Activated B cell treated with CpG ODN at 0.5 μM for 24 hours (primary cell): Measurements from ENCODE around the gene RHOT1. TPM values are rescaled to one million over a fixed set of nuclear protein-coding genes. Genes with fewer than 3 reads are reported as not detected.
"Not testable (repeated sequence)": the region's sequence is repeated elsewhere in the genome, so short reads cannot be mapped to it uniquely, and the experiment has no call there.

Source experiments
- ATAC-seq: fragments of 200-7000 bp; cut with Tn5 transposase; one replicate; pipeline ENCODE4 v1.10.0; 2021; ENCODE audit warnings: low read depth, mild to moderate bottlenecking, moderate library complexity
- CTCF ChIA-PET: fragments of 350-600 bp; sonication (Branson Sonifier 250); formaldehyde crosslinking; loops from one replicate; lab custom pipeline; 2021; ENCODE audit warnings: antibody characterized with exemption; lab: Charles Lee
- POLR2A ChIA-PET: fragments of 350-600 bp; sonication (Branson Sonifier 250); formaldehyde crosslinking; loops from one replicate; lab custom pipeline; 2021; ENCODE audit warnings: antibody characterized with exemption; lab: Charles Lee
- DNase-seq: peaks from one replicate; pipeline ENCODE4 v3.0.0; 2022
- H3K27ac Mint-ChIP-seq: one replicate; pipeline ENCODE4 v1.8.0; 2020; ENCODE audit warnings: mixed read lengths
- H3K27me3 Mint-ChIP-seq: one replicate; pipeline ENCODE4 v1.8.0; 2021; ENCODE audit warnings: mixed read lengths
- H3K36me3 Mint-ChIP-seq: one replicate; pipeline ENCODE4 v1.8.0; 2021; ENCODE audit warnings: low read depth, mixed read lengths
- H3K4me1 Mint-ChIP-seq: one replicate; pipeline ENCODE4 v1.8.0; 2021; ENCODE audit warnings: mixed read lengths
- H3K4me3 Mint-ChIP-seq: one replicate; pipeline ENCODE4 v1.8.0; 2020; ENCODE audit warnings: mild to moderate bottlenecking, mixed read lengths
- H3K9me3 Mint-ChIP-seq: one replicate; pipeline ENCODE4 v1.8.0; 2020; ENCODE audit warnings: mixed read lengths
- intact Hi-C: fragments of 100-400 bp; cut with micrococcal nuclease; formaldehyde crosslinking; loops from one replicate; pipeline ENCODE4 v1.15.1; 2024
- total RNA-seq: library from RNA; stranded (reverse); gene quantifications from 2 replicates; pipeline ENCODE4 v1.2.3, GENCODE V29; 2022
- TF ChIP-seq, protein P1 (sequence below): fragments of 200-600 bp; IDR thresholded peaks from one replicate; pipeline ENCODE4 v1.8.0; 2022; ENCODE audit warnings: antibody characterized with exemption, mild to moderate bottlenecking

RHOT1 gene
- 14.8 and 16.2 TPM in 2 replicates for total RNA-seq

DNA sequence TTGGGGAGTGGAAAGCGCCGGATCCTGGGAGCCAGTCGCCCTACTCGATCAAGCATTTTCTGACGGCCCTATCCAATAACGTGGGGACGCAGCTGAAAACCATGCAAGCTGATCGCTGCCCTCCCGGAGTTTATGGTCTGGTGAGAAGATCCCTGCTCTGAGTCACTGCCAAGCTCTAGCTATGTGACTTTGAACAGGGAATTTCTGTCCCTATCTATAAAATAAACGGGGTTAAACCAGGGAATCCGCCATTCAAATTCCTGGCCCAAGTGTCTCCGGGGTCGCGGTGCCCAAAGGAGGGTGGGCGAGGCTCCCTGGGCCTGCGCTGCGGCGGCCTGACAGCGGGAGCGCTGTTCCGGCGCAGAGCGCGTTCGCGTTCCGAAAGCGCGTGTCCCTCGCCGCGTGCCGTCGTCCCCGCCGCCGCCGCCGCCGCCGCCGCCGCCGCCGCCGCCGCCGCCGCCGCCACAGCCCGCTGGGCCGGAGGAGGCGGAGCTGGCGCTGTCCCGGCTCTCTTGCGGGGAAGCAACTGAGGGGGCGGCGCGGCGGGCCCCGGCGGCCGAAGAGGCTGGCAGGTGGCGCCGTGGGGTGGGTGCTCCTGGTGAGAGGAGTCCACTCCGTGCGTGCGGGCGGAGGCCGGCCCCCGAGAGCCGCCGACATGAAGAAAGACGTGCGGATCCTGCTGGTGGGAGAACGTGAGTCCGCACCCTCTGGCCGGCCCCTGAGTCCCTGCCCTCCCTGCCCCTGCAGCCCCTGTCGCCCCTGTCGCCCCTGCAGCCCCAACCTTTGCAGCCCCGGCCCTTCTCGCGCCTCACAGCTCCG, at the start of gene RHOT1:
RHOT1 (plus strand) TSS at position 465 of the 819 bp plus-strand sequence; CDS start at position 656, 191 bp downstream.
- CTCF ChIA-PET, result interaction anchor here (1.3 to 2.1 kb wide), 4 partner anchors 9 to 177 kb away, joined by 3 to 7 read pairs (median 3); no protein-coding TSS in a partner anchor
- H3K4me1 Mint-ChIP-seq, result peaks cover 23% of the 10 kb centered on the region
- DNase-seq, result peak; percentile 79
- ATAC-seq, result peak; percentile 82
- no peaks in the 10 kb centered on the region for H3K27me3 Mint-ChIP-seq
- TF ChIP-seq, protein P1, sequence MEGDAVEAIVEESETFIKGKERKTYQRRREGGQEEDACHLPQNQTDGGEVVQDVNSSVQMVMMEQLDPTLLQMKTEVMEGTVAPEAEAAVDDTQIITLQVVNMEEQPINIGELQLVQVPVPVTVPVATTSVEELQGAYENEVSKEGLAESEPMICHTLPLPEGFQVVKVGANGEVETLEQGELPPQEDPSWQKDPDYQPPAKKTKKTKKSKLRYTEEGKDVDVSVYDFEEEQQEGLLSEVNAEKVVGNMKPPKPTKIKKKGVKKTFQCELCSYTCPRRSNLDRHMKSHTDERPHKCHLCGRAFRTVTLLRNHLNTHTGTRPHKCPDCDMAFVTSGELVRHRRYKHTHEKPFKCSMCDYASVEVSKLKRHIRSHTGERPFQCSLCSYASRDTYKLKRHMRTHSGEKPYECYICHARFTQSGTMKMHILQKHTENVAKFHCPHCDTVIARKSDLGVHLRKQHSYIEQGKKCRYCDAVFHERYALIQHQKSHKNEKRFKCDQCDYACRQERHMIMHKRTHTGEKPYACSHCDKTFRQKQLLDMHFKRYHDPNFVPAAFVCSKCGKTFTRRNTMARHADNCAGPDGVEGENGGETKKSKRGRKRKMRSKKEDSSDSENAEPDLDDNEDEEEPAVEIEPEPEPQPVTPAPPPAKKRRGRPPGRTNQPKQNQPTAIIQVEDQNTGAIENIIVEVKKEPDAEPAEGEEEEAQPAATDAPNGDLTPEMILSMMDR, result no peak
- intact Hi-C loops, result loop anchor here (1.0 to 5.0 kb wide), 3 partner anchors 15 to 1235 kb away; partner anchors contain the start of gene TEFM
- peaks cover 5% of the 10 kb centered on the region for H3K36me3 Mint-ChIP-seq
- H3K27ac Mint-ChIP-seq, result peak within 1 kb of the TSS; percentile 85
- POLR2A ChIA-PET, result interaction anchor here (0.6 to 2.0 kb wide), 3 partner anchors 15 to 208 kb away, joined by 3 to 5 read pairs (median 4); no protein-coding TSS in a partner anchor
- H3K9me3 Mint-ChIP-seq, result no peaks in the 10 kb centered on the region
- H3K4me3 Mint-ChIP-seq, result peak within 1 kb of the TSS; percentile 98

DNA sequence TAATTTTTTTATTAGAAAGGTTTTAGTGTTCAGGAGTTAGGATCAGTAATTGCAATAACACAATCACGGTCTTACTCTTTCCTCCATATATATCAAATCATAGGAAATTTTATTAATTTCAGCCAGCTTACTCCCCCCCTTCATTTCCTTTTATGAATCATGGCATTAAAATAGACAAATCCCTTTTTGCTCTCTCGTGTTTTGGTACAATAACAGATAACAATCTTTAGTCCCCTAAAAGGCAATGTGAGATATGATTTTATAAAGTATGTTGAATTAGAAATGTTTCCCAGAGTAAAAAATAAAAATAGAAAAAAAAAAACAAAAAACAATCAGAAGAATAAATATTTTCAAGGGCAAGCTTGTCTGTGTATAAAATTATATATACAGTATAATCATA, 42.6 kb upstream of the RHOT1 start:
- no peak for DNase-seq
- CTCF ChIA-PET, result interaction anchor here (1.6 kb wide), 1 partner anchor 40 kb away, joined by 5 read pairs; no protein-coding TSS in a partner anchor
- POLR2A ChIA-PET, result no interaction called here
- no peaks in the 10 kb centered on the region for H3K36me3 Mint-ChIP-seq
- TF ChIP-seq, protein P1, result no peak
- peaks cover 5% of the 10 kb centered on the region for H3K27me3 Mint-ChIP-seq
- H3K27ac Mint-ChIP-seq, result no peak overlapping the region
- H3K4me1 Mint-ChIP-seq, result no peaks in the 10 kb centered on the region
- H3K9me3 Mint-ChIP-seq, result no peaks in the 10 kb centered on the region
- no peak for ATAC-seq
- no peak overlapping the region for H3K4me3 Mint-ChIP-seq
- intact Hi-C loops, result no loop called here

DNA sequence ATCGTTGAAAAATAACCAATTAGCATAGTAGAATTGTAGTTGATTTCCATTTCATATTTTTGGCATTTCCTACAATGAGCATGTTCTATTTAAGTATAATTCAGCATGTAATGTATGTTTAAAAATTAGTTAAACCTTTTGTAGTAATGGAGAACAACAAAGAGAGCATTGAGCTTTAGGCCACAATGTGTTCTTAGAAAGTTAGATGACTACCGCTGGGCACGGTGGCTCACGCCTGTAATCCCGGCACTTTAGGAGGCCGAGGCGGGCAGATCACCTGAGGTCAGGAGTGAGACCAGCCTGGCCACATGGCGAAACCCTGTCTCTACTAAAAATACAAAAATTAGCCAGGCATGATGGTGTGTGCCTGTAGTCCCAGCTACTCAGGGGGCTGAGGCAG, 42.0 kb upstream of the RHOT1 start:
- H3K4me3 Mint-ChIP-seq, POLR2A ChIA-PET, H3K27ac Mint-ChIP-seq, ATAC-seq, H3K36me3 Mint-ChIP-seq, H3K27me3 Mint-ChIP-seq, H3K4me1 Mint-ChIP-seq, H3K9me3 Mint-ChIP-seq, intact Hi-C loops, DNase-seq: not testable (repeated sequence)
- CTCF ChIA-PET, result interaction anchor here (1.6 kb wide), 1 partner anchor 40 kb away, joined by 5 read pairs; no protein-coding TSS in a partner anchor

DNA sequence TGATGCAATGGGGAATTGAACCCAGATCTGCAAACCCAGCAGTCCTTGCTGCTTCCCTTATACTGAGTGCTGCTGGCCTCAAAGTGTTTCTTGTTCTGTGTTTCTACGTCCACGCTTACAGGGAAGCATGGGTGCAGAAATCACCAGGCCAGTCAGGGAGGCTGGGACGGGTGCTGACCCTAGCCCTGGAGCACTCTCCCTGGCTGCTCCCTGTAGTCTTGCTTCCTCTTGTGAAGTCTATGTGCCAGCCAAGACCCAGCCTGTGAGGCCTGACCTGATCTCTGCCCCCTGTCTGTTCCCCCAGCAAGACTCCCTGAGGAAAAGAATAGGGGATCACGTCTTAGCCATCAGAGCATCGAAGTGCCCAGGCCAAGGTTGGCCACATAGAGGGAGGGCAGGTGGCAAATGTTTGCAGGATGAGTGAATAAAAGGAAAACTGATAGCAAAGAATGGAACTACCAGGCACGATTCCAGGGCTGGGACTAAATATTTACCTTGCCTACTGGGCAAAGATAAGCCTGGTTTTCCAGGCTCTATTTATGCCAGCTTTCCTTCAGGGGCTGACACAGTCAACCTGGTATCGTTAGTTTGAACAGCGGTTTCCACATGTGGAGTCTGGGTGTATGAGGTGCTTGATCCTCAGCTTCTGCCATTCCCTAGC, 41.2 kb upstream of the RHOT1 start:
- Mint-ChIP-seq H3K27ac (no peak overlapping the region), H3K9me3 (no peaks in the 10 kb centered on the region), H3K4me1 (no peaks in the 10 kb centered on the region), H3K4me3 (no peak overlapping the region), H3K27me3 (peaks cover 7% of the 10 kb centered on the region), H3K36me3 (no peaks in the 10 kb centered on the region)
- DNase-seq (no peak), ATAC-seq (no peak)
- intact Hi-C loops, result no loop called here
- CTCF ChIA-PET, result interaction anchor here (1.6 kb wide), 1 partner anchor 39 kb away, joined by 5 read pairs; no protein-coding TSS in a partner anchor
- TF ChIP-seq, protein P1, result no peak
- POLR2A ChIA-PET, result no interaction called here

DNA sequence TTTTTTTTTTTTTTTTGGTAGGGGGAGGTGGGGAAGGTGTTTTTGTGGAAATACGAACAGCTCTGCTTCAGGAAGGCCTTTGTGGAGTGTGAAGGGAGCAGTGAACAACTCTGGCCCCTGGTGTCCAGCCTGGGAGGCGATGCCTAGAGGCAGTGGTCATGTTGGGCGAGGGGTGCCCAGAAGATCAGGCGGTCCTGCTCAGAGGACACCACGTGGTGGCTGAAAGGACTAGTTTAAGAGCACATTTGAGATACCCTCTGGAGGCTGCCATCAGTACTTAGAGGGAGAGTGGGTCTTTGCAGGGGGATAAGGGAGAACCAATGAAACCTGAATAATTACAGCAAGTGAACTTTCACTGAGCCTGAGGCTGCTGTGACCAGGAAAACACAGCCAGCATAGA, 40.1 kb upstream of the RHOT1 start:
- Mint-ChIP-seq H3K36me3 (no peaks in the 10 kb centered on the region), H3K27ac (no peak overlapping the region), H3K4me1 (peaks cover 6% of the 10 kb centered on the region), H3K4me3 (no peak overlapping the region), H3K9me3 (no peaks in the 10 kb centered on the region), H3K27me3 (peaks cover 5% of the 10 kb centered on the region)
- TF ChIP-seq, protein P1, result no peak
- DNase-seq (no peak), ATAC-seq (no peak)
- ChIA-PET CTCF (no interaction called here), POLR2A (no interaction called here)
- intact Hi-C loops, result no loop called here
